PFSK-1 (cell line): Measurements from ENCODE around the gene ANGEL2.

Experiments used
- FOXP2 ChIP-seq: optimal IDR thresholded peaks from 2 replicates; pipeline ENCODE3; 2011; ENCODE audit warnings: borderline replicate concordance, control low read depth, inconsistent platforms; ENCODE audit not compliant: insufficient read depth; ENCODE audit errors: extremely low read length, extremely low read depth
- POLR2AphosphoS5 ChIP-seq: IDR thresholded peaks from 2 replicates; pipeline ENCODE4 v1.6.1; 2012; ENCODE audit warnings: low read depth, mild to moderate bottlenecking, control low read depth, low read length, moderate library complexity
- SIN3A ChIP-seq: IDR thresholded peaks from 2 replicates; pipeline ENCODE4 v1.6.1; 2012; ENCODE audit warnings: mild to moderate bottlenecking, low read length, moderate library complexity, borderline replicate concordance; ENCODE audit not compliant: insufficient read depth
- TAF1 ChIP-seq: IDR thresholded peaks from 2 replicates; pipeline ENCODE4 v1.6.1; 2012; ENCODE audit warnings: low read length, control low read depth, borderline replicate concordance; ENCODE audit not compliant: insufficient read depth
- TF ChIP-seq, protein P1 (sequence below), 2 experiments: IDR thresholded peaks; 2 replicates each; pipeline versions ENCODE4 v1.6.1 to v1.8.0; 2011 to 2012; ENCODE audit warnings: low read depth in 2 of 2, low read length in 2 of 2, control low read depth in 1 of 2, inconsistent platforms in 1 of 2, mild to moderate bottlenecking in 1 of 2, moderate library complexity in 1 of 2; ENCODE audit not compliant: insufficient read depth in 1 of 2

Gene ANGEL2

DNA sequence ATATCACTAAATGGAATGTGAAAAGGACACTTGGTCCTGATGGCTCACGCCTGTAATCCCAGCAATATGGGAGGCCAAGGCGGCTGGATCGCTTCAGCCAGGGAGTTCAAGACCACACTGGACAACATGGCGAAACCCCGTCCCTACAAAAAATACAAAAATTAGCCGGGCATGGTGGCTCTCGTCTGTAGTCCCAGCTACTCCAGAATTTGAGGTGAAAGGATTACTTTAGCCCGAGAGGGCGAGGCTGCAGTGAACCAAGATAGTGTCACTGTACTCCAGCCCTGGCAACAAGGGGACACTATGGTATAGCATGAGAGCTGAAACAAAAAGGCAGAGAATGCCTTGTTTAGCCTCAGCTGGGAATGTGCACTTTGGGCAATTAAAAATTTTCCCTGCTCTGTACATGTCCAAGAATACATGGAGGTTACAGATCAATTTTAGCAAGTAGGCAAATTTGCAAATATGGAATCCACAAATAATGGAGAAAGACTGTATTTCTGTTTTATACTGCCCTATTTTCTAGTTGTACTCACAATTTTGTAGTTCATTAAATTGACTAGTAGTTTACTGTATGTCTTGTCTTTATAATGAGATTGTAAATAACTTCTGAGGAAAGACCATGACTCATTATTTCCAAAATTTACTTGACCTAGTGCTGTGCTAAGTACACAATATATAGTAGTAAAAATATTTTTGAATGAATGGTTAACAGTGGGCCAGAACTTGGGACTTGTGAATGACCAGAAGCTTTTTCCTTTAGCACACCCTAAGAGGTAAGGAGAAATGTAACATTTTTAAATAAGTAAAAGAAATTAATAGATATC, 2.0 kb upstream of the ANGEL2 start:
- TF ChIP-seq TAF1 = no peak
- TF ChIP-seq, protein P1, sequence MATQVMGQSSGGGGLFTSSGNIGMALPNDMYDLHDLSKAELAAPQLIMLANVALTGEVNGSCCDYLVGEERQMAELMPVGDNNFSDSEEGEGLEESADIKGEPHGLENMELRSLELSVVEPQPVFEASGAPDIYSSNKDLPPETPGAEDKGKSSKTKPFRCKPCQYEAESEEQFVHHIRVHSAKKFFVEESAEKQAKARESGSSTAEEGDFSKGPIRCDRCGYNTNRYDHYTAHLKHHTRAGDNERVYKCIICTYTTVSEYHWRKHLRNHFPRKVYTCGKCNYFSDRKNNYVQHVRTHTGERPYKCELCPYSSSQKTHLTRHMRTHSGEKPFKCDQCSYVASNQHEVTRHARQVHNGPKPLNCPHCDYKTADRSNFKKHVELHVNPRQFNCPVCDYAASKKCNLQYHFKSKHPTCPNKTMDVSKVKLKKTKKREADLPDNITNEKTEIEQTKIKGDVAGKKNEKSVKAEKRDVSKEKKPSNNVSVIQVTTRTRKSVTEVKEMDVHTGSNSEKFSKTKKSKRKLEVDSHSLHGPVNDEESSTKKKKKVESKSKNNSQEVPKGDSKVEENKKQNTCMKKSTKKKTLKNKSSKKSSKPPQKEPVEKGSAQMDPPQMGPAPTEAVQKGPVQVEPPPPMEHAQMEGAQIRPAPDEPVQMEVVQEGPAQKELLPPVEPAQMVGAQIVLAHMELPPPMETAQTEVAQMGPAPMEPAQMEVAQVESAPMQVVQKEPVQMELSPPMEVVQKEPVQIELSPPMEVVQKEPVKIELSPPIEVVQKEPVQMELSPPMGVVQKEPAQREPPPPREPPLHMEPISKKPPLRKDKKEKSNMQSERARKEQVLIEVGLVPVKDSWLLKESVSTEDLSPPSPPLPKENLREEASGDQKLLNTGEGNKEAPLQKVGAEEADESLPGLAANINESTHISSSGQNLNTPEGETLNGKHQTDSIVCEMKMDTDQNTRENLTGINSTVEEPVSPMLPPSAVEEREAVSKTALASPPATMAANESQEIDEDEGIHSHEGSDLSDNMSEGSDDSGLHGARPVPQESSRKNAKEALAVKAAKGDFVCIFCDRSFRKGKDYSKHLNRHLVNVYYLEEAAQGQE (IDR thresholded peaks at IDR 0.05; ENCODE audit: insufficient read depth in 1 of 2, low read depth in 2 of 2, low read length in 2 of 2) = no peak
- no peak for TF ChIP-seq POLR2AphosphoS5
- no peak for TF ChIP-seq FOXP2
- TF ChIP-seq SIN3A = no peak

GRCh38 chr1:213014642-213015041, 1.0 kb downstream of the ANGEL2 start:
- TF ChIP-seq TAF1 (no peak), FOXP2 (no peak), POLR2AphosphoS5 (no peak)
- TF ChIP-seq, protein P1 (IDR thresholded peaks at IDR 0.05; ENCODE audit: insufficient read depth in 1 of 2, low read depth in 2 of 2, low read length in 2 of 2) = no peak

DNA sequence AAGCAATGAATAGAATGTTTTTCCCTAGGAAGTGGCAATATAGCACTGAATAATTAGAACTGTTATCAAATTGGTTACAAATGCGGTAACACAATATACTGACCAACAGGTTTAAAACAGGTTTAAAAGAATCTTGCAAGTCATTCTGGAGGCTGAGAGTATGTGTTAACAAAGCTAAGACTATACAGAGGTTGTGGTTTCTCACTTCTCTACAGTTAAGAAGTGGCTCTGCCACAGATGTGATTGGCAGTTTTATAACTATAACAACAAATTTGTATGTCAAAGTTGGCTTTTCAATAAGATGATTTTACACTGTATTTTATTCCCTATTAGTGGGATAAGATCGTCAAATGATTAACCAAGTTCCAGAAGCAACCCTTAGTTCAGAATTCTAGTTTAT, 7.1 kb downstream of the ANGEL2 start:
- no peak for TF ChIP-seq SIN3A
- no peak for TF ChIP-seq TAF1
- TF ChIP-seq, protein P1 (IDR thresholded peaks at IDR 0.05; ENCODE audit: insufficient read depth in 1 of 2, low read depth in 2 of 2, low read length in 2 of 2) = no peak
- no peak for TF ChIP-seq POLR2AphosphoS5
- TF ChIP-seq FOXP2 = no peak

DNA sequence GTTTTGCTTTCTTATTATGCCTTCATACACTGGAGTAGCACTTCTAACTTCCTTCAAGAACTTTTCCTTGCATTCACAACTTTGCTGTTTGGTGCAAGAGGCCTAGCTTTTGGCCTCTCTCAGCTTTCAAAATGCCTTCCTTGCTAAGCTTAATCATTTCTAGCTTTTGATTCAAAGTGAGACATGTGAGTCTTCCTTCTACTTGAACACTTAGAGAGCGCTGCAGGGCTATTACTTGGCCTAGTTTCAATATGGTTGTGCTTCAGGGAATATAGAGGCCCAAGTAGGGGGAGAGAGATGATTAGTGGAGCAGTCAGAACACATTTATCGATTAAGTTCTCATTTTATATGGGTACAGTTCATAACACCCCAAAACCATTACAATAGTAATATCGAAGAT, 12.4 kb downstream of the ANGEL2 start:
- TF ChIP-seq TAF1 = no peak
- no peak for TF ChIP-seq POLR2AphosphoS5
- TF ChIP-seq, protein P1 (IDR thresholded peaks at IDR 0.05; ENCODE audit: insufficient read depth in 1 of 2, low read depth in 2 of 2, low read length in 2 of 2) = no peak
- TF ChIP-seq FOXP2 = no peak

GRCh38 chr1:212994926-212995325, 20.7 kb downstream of the ANGEL2 start:
- TF ChIP-seq, protein P1 (IDR thresholded peaks at IDR 0.05; ENCODE audit: insufficient read depth in 1 of 2, low read depth in 2 of 2, low read length in 2 of 2) = no peak
- TF ChIP-seq TAF1 (no peak), FOXP2 (no peak), POLR2AphosphoS5 (no peak)
